ENCODE data around the gene SPRR5. TPM values are rescaled to one million over a fixed set of nuclear protein-coding genes. Genes with fewer than 3 reads are reported as not detected.

Gene SPRR5
- total RNA-seq, 4 donors from 2014 or later, result not detected

DNA sequence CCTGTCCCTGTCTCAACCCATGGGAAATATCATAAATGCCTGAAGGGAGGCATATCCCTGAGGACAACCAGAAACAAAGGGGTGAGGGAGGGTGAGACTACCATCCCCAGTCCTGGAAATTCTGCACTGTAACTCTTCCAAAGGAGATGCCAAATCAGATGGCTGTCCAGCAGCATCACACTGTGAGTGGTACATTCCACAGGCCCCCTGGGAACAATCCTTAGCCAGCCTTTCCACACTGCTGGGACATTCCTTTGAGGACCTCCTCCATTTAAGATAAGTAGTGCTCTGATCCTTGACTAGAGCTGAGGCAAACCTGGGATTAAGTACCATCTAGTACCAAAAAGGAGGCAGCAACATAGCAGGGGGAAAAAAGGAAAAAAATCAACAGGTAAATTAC, 27.9 kb upstream of the SPRR5 start:
- no peak for DNase-seq (ENCODE audit: low spot score)
- no peak for ATAC-seq (ENCODE audit: low FRiP score)

DNA sequence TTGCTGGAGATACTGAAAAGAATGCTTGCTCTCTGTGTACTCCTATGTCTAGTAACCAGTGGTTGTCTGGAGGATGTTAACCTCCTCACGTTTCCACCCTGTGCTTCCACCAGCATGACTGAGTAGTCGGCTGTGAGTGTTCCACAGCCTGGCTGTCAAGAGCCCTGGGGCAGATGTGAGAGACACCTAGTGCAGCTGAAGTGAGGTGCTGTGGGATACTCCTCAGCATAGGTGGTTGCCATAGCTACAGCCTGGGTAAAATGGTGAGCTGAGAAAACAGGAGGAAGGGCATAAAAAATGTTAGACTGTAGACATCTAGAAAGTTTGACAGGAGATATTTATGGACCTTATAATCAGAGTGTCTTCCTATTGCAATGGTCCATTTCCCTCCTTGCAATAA, 22.8 kb upstream of the SPRR5 start:
- TF ChIP-seq, protein P1, sequence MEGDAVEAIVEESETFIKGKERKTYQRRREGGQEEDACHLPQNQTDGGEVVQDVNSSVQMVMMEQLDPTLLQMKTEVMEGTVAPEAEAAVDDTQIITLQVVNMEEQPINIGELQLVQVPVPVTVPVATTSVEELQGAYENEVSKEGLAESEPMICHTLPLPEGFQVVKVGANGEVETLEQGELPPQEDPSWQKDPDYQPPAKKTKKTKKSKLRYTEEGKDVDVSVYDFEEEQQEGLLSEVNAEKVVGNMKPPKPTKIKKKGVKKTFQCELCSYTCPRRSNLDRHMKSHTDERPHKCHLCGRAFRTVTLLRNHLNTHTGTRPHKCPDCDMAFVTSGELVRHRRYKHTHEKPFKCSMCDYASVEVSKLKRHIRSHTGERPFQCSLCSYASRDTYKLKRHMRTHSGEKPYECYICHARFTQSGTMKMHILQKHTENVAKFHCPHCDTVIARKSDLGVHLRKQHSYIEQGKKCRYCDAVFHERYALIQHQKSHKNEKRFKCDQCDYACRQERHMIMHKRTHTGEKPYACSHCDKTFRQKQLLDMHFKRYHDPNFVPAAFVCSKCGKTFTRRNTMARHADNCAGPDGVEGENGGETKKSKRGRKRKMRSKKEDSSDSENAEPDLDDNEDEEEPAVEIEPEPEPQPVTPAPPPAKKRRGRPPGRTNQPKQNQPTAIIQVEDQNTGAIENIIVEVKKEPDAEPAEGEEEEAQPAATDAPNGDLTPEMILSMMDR (IDR thresholded peaks at IDR 0.05), result no peak
- DNase-seq (ENCODE audit: low spot score) (no peak), ATAC-seq (ENCODE audit: low FRiP score) (no peak)

More for the DNA sequence above, 27.9 kb upstream of the SPRR5 start:
- TF ChIP-seq, protein P1 (IDR thresholded peaks at IDR 0.05), result no peak

DNA sequence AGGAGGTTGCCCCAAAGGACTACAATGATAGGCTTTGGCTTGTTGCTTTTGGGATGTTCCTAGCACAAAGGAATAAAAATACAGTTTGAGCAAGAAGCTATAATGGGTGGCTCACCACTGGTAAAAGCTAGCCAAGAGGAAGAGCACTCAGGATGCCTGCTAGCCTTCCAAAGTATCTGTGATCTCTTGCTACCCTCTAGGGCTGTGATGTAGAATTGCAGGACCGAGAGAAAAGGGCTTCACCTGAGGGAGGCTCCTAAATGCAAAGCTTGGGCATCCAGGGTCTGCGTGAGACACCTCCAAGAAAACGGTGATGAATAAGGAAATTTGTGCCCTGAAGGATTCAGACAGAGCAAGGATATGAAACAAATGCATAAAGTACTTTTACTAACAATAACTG, 20.9 kb upstream of the SPRR5 start:
- TF ChIP-seq, protein P1 (IDR thresholded peaks at IDR 0.05), result no peak
- no peak for DNase-seq (ENCODE audit: low spot score)
- ATAC-seq (ENCODE audit: low FRiP score), result no peak

DNA sequence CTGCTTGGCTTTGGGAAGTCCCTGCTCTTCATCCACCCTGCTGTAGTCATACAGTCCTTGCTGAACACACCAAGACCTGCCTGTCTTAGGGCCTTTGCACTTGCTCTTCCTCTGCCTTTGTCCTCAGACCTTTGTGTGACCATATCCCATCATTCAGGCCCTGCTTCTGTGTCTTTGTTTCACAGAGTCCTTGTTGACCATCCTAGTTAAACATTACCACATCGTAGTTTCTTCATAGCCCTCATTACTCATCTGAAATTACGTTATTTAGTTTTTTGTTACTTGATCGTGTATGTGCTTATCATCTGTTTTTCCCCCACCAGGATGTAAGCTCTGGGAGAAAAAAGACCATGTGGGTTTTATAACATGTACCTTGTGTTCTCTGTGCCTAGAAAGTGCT, 18.3 kb upstream of the SPRR5 start:
- TF ChIP-seq, protein P1 (IDR thresholded peaks at IDR 0.05), result no peak
- ATAC-seq (ENCODE audit: low FRiP score) (no peak), DNase-seq (ENCODE audit: low spot score) (no peak)

DNA sequence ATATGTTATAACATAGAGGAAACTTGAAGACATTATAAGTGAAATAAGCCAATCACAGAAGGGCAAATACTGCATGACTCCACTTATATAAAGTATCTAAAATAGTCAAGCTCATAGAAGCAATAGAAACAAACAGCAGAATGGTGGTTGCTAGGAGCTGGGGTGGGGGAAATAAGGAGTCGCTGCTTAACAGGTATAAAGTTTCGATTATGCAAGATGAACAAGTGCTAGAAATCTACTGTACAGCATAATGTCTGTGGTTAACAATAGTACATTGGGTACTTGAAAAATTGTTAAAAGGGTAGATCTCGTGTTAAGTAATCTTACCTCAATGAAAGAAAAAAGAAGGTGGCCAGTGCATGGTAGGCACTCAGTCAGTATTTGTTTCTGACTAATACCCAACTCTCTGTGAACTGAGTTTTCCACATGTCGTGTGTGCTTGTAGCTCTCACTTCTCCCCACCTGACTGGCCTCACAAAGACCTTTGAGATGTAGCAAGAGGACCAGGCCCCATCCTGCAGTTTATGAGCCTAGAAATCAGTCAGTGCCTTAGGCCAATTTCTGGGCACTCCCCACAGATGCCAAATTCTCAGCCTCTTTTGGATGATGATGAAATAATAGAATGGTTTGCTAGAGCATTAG, 14.7 kb upstream of the SPRR5 start:
- TF ChIP-seq, protein P1 (IDR thresholded peaks at IDR 0.05), result no peak
- ATAC-seq (ENCODE audit: low FRiP score), result no peak
- no peak for DNase-seq (ENCODE audit: low spot score)

DNA sequence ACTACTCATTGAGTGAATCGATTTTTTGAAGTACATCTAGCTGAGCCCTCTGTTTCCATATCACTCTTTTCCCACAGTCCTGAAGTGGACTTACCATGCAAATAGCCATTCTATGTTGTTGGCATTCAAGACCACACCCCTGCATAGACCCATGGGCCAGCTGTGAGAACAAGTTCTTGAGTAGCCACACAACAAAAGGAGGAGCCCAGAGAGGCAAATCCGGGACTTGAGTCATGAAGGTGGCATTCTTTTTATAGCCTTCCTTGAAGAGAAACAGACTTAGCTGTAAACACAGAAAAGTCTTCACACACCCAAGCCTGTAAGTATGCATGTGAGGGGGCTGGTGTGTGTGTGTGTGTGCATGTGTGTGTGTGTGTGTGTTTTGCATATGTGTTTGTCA, 13.8 kb upstream of the SPRR5 start:
- TF ChIP-seq, protein P1 (IDR thresholded peaks at IDR 0.05), result no peak
- ATAC-seq (ENCODE audit: low FRiP score) (no peak), DNase-seq (ENCODE audit: low spot score) (no peak)

DNA sequence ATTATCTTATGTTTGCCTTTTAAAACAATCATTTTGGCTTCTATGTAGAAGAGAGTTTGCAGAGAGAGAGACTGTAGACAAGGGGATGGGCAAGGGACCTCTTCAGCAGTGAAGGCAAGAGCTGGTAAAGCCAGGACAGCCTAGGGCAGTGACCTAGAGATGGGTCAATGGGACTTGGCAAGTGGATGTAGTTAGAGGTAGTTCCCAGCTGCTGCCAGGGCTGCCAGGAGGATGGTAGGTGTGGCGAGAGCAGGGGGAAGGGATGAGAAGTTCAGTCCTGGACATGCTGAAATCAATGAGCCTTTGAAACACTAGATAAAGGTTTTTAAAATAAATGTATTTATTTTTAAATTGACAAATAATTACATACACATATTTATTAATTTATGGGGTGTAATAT, 6.4 kb upstream of the SPRR5 start:
- TF ChIP-seq, protein P1 (IDR thresholded peaks at IDR 0.05), result no peak
- no peak for DNase-seq (ENCODE audit: low spot score)
- ATAC-seq (ENCODE audit: low FRiP score), result no peak
